CD4-positive, alpha-beta memory T cell (primary cell): Measurements from ENCODE around the gene CDH16. TPM values are rescaled to one million over a fixed set of nuclear protein-coding genes. Genes with fewer than 3 reads are reported as not detected.
"Not testable (repeated sequence)": the region's sequence is repeated elsewhere in the genome, so short reads cannot be mapped to it uniquely, and the experiment has no call there.

Source experiments
- CTCF ChIA-PET: fragments of 350-600 bp; sonication (Branson Sonifier 250); formaldehyde crosslinking; loops from one replicate; lab custom pipeline; 2021; ENCODE audit warnings: inconsistent platforms; ENCODE audit not compliant: partially characterized antibody; lab: Charles Lee
- POLR2A ChIA-PET: fragments of 350-600 bp; sonication (Branson Sonifier 250); formaldehyde crosslinking; loops from one replicate; lab custom pipeline; 2021; ENCODE audit not compliant: partially characterized antibody; lab: Charles Lee
- DNase-seq, 5 donors: peaks; one replicate each; pipeline versions ENCODE4 v3.0.0 to v3.0.0-alpha.2; 2020 to 2022; ENCODE audit warnings: mixed read lengths in 1 of 5
- H3K27ac ChIP-seq: one replicate; pipeline ENCODE4 v1.7.0; 2013; ENCODE audit warnings: low read depth, low read length
- H3K27me3 ChIP-seq: 2 replicates; pipeline ENCODE4 v1.7.0; 2013; ENCODE audit warnings: mild to moderate bottlenecking, low read length, moderate library complexity; ENCODE audit not compliant: insufficient read depth
- H3K36me3 ChIP-seq: 2 replicates; pipeline ENCODE4 v1.7.0; 2013; ENCODE audit warnings: mild to moderate bottlenecking, low read length, moderate library complexity; ENCODE audit not compliant: insufficient read depth
- H3K4me1 ChIP-seq: 2 replicates; pipeline ENCODE4 v1.7.0; 2013; ENCODE audit warnings: mild to moderate bottlenecking, low read length, moderate library complexity; ENCODE audit not compliant: insufficient read depth
- H3K4me3 ChIP-seq, 2 donors: one replicate each; pipeline ENCODE4 v1.7.0; 2013; ENCODE audit warnings: low read length in 2 of 2, mild to moderate bottlenecking in 1 of 2
- H3K9me3 ChIP-seq, 2 donors: one replicate each; pipeline ENCODE4 v1.7.0; 2013; ENCODE audit warnings: low read length in 2 of 2, control low read depth in 1 of 2; ENCODE audit not compliant: control insufficient read depth in 1 of 2
- H3K27ac Mint-ChIP-seq, 7 donors: one replicate each; pipeline ENCODE4 v1.8.0; 2020 to 2021; ENCODE audit warnings: mixed read lengths in 7 of 7, mild to moderate bottlenecking in 6 of 7, inconsistent platforms in 3 of 7, moderate library complexity in 3 of 7
- H3K27me3 Mint-ChIP-seq, 2 donors: one replicate each; pipeline ENCODE4 v1.8.0; 2020 to 2021; ENCODE audit warnings: mixed read lengths in 2 of 2
- H3K36me3 Mint-ChIP-seq, 2 donors: one replicate each; pipeline ENCODE4 v1.8.0; 2020 to 2021; ENCODE audit warnings: mixed read lengths in 2 of 2, inconsistent platforms in 1 of 2, mild to moderate bottlenecking in 1 of 2
- H3K4me1 Mint-ChIP-seq, 4 donors: one replicate each; pipeline ENCODE4 v1.8.0; 2020 to 2021; ENCODE audit warnings: mixed read lengths in 4 of 4, mild to moderate bottlenecking in 1 of 4
- H3K4me3 Mint-ChIP-seq, 8 donors: one replicate each; pipeline ENCODE4 v1.8.0; 2020 to 2021; ENCODE audit warnings: mixed read lengths in 8 of 8, mild to moderate bottlenecking in 7 of 8, moderate library complexity in 6 of 8, inconsistent platforms in 3 of 8
- H3K9me3 Mint-ChIP-seq, 8 donors: one replicate each; pipeline ENCODE4 v1.8.0; 2020 to 2021; ENCODE audit warnings: mixed read lengths in 8 of 8, mild to moderate bottlenecking in 5 of 8, inconsistent platforms in 3 of 8, moderate library complexity in 1 of 8
- intact Hi-C: fragments of 100-400 bp; cut with micrococcal nuclease; formaldehyde crosslinking; loops from one replicate; pipeline ENCODE4 v1.15.1; 2023
- polyA plus RNA-seq, 2 donors: library from polyadenylated mRNA; unstranded; fragments of 300-500 nt; fragmentation: Illumina TruSeq; gene quantifications; one replicate each; pipeline ENCODE4 v1.2.3, GENCODE V29; 2021
- total RNA-seq, 2 experiments: library from RNA; stranded (reverse); gene quantifications; one replicate each; pipeline ENCODE4 v1.2.3, GENCODE V29; 2021

The CDH16 gene
- total and polyA plus RNA-seq, 4 experiments from 2014 or later = not detected

DNA sequence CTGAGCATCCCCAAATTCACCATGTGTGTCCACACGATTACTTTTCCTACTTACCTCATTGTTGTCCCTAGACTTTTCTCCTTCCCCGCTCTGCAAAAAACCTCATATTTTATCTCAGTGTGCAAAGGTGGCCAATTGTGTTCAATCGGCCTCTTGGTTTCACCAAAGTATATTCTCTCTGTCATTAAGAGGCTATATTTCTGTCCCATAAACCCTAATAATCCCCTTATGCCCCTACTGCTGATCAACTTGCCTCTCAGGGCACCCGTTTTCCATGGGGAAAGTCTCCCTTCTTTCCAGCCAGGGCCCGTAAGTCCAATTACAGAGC is 28.3 kb upstream of the CDH16 start:
- H3K4me1 Mint-ChIP-seq = peaks cover 9 to 24% (median 13%) of the 10 kb centered on the region in 4 donors
- peaks cover 15 to 19% of the 10 kb centered on the region in 2 donors for H3K36me3 Mint-ChIP-seq
- no peaks in the 10 kb centered on the region for H3K9me3 ChIP-seq
- H3K27ac ChIP-seq = no peak overlapping the region
- H3K4me3 ChIP-seq = no peak overlapping the region
- peaks cover 11% of the 10 kb centered on the region for H3K4me1 ChIP-seq
- ChIA-PET POLR2A (interaction anchor here (1.4 kb wide), 1 partner anchor 13 kb away, joined by 6 read pairs; the partner anchor contains the start of gene CIAO2B), CTCF (interaction anchor here (0.7 to 2.5 kb wide), 3 partner anchors 25 to 238 kb away, joined by 3 to 8 read pairs (median 4); no protein-coding TSS in a partner anchor)
- H3K9me3 Mint-ChIP-seq = peaks cover 0 to 8% (median 4%) of the 10 kb centered on the region in 8 donors
- peaks cover 16% of the 10 kb centered on the region for H3K27me3 ChIP-seq
- H3K27me3 Mint-ChIP-seq = peaks cover 24 to 25% of the 10 kb centered on the region in 2 donors
- peaks cover 22% of the 10 kb centered on the region for H3K36me3 ChIP-seq
- intact Hi-C loops = loop anchor here (2.0 kb wide), 1 partner anchor 214 kb away; no protein-coding TSS in a partner anchor
- peak overlapping the region; percentile 86 to 96 (median 90) for H3K4me3 Mint-ChIP-seq
- peak overlapping the region in 4 of 7 donors; percentile 23 to 79 (median 52) for H3K27ac Mint-ChIP-seq
- no peak for DNase-seq

DNA sequence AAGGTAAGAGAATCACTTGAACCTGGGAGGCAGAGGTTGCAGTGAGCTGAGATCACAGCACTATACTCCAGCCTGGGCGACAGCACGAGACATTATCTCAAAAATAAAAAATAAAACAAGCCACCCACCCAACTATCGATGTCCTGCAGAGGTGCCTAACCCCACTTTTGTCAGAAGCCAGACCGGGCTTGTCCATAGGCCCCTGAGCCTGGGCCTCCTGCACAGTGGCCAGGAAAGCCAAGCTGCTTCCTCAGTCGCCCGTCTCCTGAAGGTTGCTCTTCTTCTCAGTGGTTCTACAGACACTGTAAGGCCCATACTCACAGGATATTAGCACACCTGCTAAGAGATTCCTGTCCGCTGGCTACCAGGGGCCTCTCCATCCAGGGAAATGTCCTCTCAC is 27.9 kb upstream of the CDH16 start:
- peak in 1 of 5 donors; percentile 9 for DNase-seq
- no peak overlapping the region for H3K4me3 ChIP-seq
- H3K9me3 ChIP-seq = no peaks in the 10 kb centered on the region
- peaks cover 16% of the 10 kb centered on the region for H3K27me3 ChIP-seq
- Mint-ChIP-seq H3K27ac (no peak overlapping the region), H3K27me3 (peaks cover 20 to 21% of the 10 kb centered on the region in 2 donors), H3K9me3 (peaks cover 0 to 5% (median 2%) of the 10 kb centered on the region in 8 donors), H3K4me3 (peak overlapping the region in 1 of 8 donors; percentile 3), H3K4me1 (peaks cover 9 to 24% (median 13%) of the 10 kb centered on the region in 4 donors), H3K36me3 (peaks cover 13 to 21% of the 10 kb centered on the region in 2 donors)
- H3K36me3 ChIP-seq = peaks cover 26% of the 10 kb centered on the region
- POLR2A ChIA-PET = no interaction called here
- H3K4me1 ChIP-seq = peaks cover 11% of the 10 kb centered on the region
- H3K27ac ChIP-seq = no peak overlapping the region
- intact Hi-C loops = loop anchor here (2.0 kb wide), 1 partner anchor 214 kb away; no protein-coding TSS in a partner anchor
- CTCF ChIA-PET = interaction anchor here (2.5 kb wide), 1 partner anchor 239 kb away, joined by 8 read pairs; no protein-coding TSS in a partner anchor

DNA sequence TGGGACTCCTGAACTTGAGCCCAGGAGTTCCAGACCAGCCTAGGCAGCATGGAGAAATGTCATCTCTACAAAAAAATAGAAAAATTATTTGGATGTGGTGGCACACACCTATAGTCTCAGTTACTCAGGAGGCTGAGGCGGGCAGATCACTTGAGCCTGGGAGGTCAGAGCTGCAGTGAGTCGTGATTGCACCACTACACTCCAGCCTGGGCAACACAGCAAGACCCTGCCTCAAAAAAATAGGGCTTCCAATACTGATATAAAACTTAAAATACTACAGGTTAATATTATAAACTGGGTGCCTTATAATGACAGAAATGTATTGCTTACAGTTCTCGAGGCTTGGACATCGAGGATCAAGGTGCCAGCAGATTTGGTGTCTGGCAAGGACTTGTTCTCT is 27.3 kb upstream of the CDH16 start:
- Histone ChIP-seq H3K27me3 (peaks cover 16% of the 10 kb centered on the region), H3K9me3 (no peaks in the 10 kb centered on the region), H3K4me1 (peaks cover 11% of the 10 kb centered on the region), H3K36me3 (peaks cover 32% of the 10 kb centered on the region), H3K4me3 (no peak overlapping the region), H3K27ac (no peak overlapping the region)
- intact Hi-C loops = loop anchor here (2.0 kb wide), 1 partner anchor 215 kb away; no protein-coding TSS in a partner anchor
- Mint-ChIP-seq H3K9me3 (no peaks in the 10 kb centered on the region), H3K27me3 (peaks cover 16 to 17% of the 10 kb centered on the region in 2 donors), H3K27ac (no peak overlapping the region), H3K36me3 (peaks cover 16 to 26% of the 10 kb centered on the region in 2 donors), H3K4me3 (no peak overlapping the region), H3K4me1 (peaks cover 9 to 24% (median 13%) of the 10 kb centered on the region in 4 donors)
- ChIA-PET POLR2A (no interaction called here), CTCF (interaction anchor here (2.5 kb wide), 1 partner anchor 239 kb away, joined by 8 read pairs; no protein-coding TSS in a partner anchor)
- DNase-seq = peak in 1 of 5 donors; percentile 8

DNA sequence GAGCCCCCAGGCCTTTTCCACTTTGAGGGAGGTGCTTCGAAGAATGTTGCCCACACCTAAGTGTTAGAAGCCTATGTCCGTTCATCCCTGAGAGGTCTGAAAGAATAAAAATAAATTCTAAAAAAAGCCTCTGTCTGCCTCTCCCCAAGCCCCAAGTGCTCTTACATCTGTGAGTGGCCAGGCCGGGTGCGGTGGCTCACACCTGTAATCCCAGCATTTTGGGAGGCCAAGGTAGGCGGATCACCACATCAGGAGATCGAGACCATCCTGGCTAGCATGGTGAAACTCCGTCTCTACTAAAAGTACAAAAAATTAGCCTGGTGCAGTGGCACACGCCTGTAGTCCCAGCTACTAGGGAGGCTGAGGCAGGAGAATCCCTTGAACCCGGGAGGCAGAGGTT is 26.3 kb upstream of the CDH16 start:
- Mint-ChIP-seq H3K36me3 (peaks cover 16 to 28% of the 10 kb centered on the region in 2 donors), H3K27me3 (peaks cover 11 to 12% of the 10 kb centered on the region in 2 donors), H3K27ac (peak overlapping the region in 1 of 7 donors; percentile 59), H3K4me1 (peaks cover 8 to 24% (median 13%) of the 10 kb centered on the region in 4 donors)
- H3K9me3 ChIP-seq, H3K4me3 ChIP-seq, intact Hi-C loops, POLR2A ChIA-PET, H3K9me3 Mint-ChIP-seq, CTCF ChIA-PET, H3K27ac ChIP-seq, H3K4me3 Mint-ChIP-seq, DNase-seq: not testable (repeated sequence)
- peaks cover 38% of the 10 kb centered on the region for H3K36me3 ChIP-seq
- H3K4me1 ChIP-seq = peaks cover 11% of the 10 kb centered on the region
- peaks cover 16% of the 10 kb centered on the region for H3K27me3 ChIP-seq

DNA sequence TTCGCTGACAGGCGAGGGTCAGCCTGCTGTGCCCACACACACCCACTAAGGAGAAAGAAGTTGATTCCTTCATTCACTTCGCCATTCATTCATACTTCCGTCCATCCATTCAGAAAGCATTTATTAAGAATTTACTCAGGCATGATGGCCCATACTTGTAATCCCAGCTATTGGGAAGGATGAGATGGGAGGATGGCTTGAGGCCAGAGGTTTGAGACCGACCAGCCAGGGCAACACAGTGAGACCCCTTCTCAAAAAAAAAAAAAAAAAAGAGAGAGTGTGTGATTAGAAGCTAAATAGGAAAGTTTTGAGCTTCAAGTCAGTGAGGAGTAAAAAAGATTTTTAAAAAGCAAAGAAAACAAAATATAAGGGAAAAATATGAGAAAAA is 25.4 kb upstream of the CDH16 start:
- intact Hi-C loops = no loop called here
- H3K27me3 Mint-ChIP-seq = peaks cover 6 to 7% of the 10 kb centered on the region in 2 donors
- DNase-seq = no peak
- no peak overlapping the region for H3K27ac Mint-ChIP-seq
- H3K27ac ChIP-seq = no peak overlapping the region
- H3K4me1 Mint-ChIP-seq = peaks cover 9 to 18% (median 13%) of the 10 kb centered on the region in 4 donors
- ChIA-PET CTCF (interaction anchor here (0.7 to 1.9 kb wide), 4 partner anchors 10 to 49 kb away, joined by 3 to 4 read pairs (median 3); no protein-coding TSS in a partner anchor), POLR2A (interaction anchor here (0.8 kb wide), 1 partner anchor 9 kb away, joined by 4 read pairs; no protein-coding TSS in a partner anchor)
- H3K9me3 ChIP-seq = no peaks in the 10 kb centered on the region
- peaks cover 8% of the 10 kb centered on the region for H3K27me3 ChIP-seq
- peaks cover 47% of the 10 kb centered on the region for H3K36me3 ChIP-seq
- H3K4me3 ChIP-seq = no peak overlapping the region
- H3K4me3 Mint-ChIP-seq = no peak overlapping the region
- no peaks in the 10 kb centered on the region for H3K9me3 Mint-ChIP-seq
- H3K4me1 ChIP-seq = peaks cover 10% of the 10 kb centered on the region
- H3K36me3 Mint-ChIP-seq = peaks cover 20 to 34% of the 10 kb centered on the region in 2 donors

DNA sequence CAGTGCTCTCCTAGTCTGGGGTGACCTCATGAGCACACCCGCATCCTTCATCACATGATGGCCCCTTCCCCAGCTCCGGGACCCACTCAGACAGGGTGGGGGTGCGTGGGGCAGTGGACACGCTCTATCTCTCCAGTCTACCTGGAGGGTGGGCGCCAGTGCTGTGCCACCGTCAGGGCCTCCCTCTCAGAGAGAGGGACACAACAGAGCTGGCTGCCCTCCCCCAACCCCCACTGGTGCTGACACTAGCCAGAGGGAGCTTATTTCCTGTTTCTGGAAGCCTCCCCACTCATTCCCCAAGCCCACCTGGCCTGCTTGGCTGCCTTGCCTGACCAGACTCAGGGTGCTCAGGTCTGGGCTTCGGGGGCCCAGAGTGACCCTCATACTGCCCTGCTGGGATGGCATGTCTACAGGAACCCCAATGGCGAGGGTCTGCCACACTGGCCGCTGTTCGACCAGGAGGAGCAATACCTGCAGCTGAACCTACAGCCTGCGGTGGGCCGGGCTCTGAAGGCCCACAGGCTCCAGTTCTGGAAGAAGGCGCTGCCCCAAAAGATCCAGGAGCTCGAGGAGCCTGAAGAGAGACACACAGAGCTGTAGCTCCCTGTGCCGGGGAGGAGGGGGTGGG is 24.9 kb upstream of the CDH16 start:
- peaks cover 4% of the 10 kb centered on the region in 2 donors for H3K27me3 Mint-ChIP-seq
- CTCF ChIA-PET = interaction anchor here (0.9 to 1.9 kb wide), 3 partner anchors 10 to 48 kb away, joined by 3 to 4 read pairs (median 3); no protein-coding TSS in a partner anchor
- Histone ChIP-seq H3K36me3 (peaks cover 48% of the 10 kb centered on the region), H3K4me1 (peaks cover 5% of the 10 kb centered on the region), H3K9me3 (no peaks in the 10 kb centered on the region), H3K27me3 (peaks cover 4% of the 10 kb centered on the region), H3K4me3 (no peak overlapping the region), H3K27ac (no peak overlapping the region)
- no peaks in the 10 kb centered on the region for H3K9me3 Mint-ChIP-seq
- intact Hi-C loops = no loop called here
- no peak overlapping the region for H3K4me3 Mint-ChIP-seq
- POLR2A ChIA-PET = interaction anchor here (0.8 kb wide), 1 partner anchor 9 kb away, joined by 4 read pairs; no protein-coding TSS in a partner anchor
- H3K36me3 Mint-ChIP-seq = peaks cover 20 to 39% of the 10 kb centered on the region in 2 donors
- no peak overlapping the region for H3K27ac Mint-ChIP-seq
- peak in 1 of 5 donors; percentile 30 for DNase-seq
- peaks cover 9 to 17% (median 12%) of the 10 kb centered on the region in 4 donors for H3K4me1 Mint-ChIP-seq

DNA sequence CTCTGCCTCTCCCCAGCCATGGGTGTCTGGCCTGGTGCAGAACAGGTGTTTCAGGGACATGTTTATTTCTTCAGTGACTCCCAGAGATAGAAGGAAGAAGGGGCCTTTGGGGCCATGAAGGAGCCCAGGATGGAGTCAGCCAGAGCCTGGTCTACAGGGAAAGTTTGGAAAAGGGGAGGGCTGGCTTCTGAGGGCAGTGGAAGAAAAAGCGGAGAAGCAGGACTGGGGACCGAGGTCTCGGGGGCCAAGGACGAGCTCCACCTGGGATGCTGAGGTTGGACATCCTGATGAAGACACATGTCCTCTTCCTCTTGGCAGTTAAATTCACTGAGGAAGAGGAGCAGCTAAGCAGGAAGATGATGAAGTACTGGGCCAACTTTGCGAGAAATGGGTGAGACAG is 24.3 kb upstream of the CDH16 start:
- H3K27ac Mint-ChIP-seq = peak overlapping the region in 2 of 7 donors; percentile 57 to 83
- H3K36me3 ChIP-seq = peaks cover 53% of the 10 kb centered on the region
- POLR2A ChIA-PET = interaction anchor here (0.8 kb wide), 1 partner anchor 8 kb away, joined by 4 read pairs; no protein-coding TSS in a partner anchor

More for the DNA sequence above, 24.3 kb upstream of the CDH16 start:
- peaks cover 7 to 16% (median 8%) of the 10 kb centered on the region in 4 donors for H3K4me1 Mint-ChIP-seq
- Histone ChIP-seq H3K4me1 (no peaks in the 10 kb centered on the region), H3K27me3 (no peaks in the 10 kb centered on the region), H3K9me3 (no peaks in the 10 kb centered on the region), H3K27ac (no peak overlapping the region), H3K4me3 (no peak overlapping the region)
- peaks cover 0 to 3% of the 10 kb centered on the region in 2 donors for H3K27me3 Mint-ChIP-seq
- H3K4me3 Mint-ChIP-seq = no peak overlapping the region
- H3K36me3 Mint-ChIP-seq = peaks cover 20 to 40% of the 10 kb centered on the region in 2 donors
- intact Hi-C loops = no loop called here
- no peak for DNase-seq
- CTCF ChIA-PET = interaction anchor here (0.6 to 1.9 kb wide), 4 partner anchors 10 to 106 kb away, joined by 3 to 4 read pairs (median 3); partner anchors contain the start of gene CES3
- H3K9me3 Mint-ChIP-seq = no peaks in the 10 kb centered on the region
